Vagina (tissue), 2 donors: ENCODE results near the gene SELPLG. TPM values are rescaled to one million over a fixed set of nuclear protein-coding genes. Genes with fewer than 3 reads are reported as not detected.
A peak's percentile ranks its signal among the peaks of the same experiment; 100 is the strongest.

Experiments used
- DNase-seq, 2 donors: peaks; one replicate each; pipeline ENCODE4 v3.0.0-alpha.2; 2017; ENCODE audit errors: extremely low spot score in 2 of 2
- H3K27ac ChIP-seq: fragments of 200-600 bp; sonication (generic); one replicate; pipeline ENCODE4 v1.5.1; 2019
- H3K27me3 ChIP-seq: fragments of 200-600 bp; sonication (generic); one replicate; pipeline ENCODE4 v1.5.1; 2019
- H3K36me3 ChIP-seq, 2 donors: fragments of 200-600 bp; sonication (generic); one replicate each; pipeline ENCODE4 v1.5.1; 2017 to 2019
- H3K4me1 ChIP-seq: fragments of 200-600 bp; sonication (generic); one replicate; pipeline ENCODE4 v1.5.1; 2019
- H3K4me3 ChIP-seq, 2 donors: fragments of 200-600 bp; sonication (generic); 1 replicate in 1 of 2; 2 replicates in 1 of 2; pipeline ENCODE4 v1.5.1; 2016 to 2019
- H3K9me3 ChIP-seq: fragments of 200-600 bp; sonication (generic); one replicate; pipeline ENCODE4 v1.5.1; 2019
- POLR2A ChIP-seq, 2 donors: fragments of 450-650 bp; IDR thresholded peaks; one replicate each; pipeline ENCODE4 v1.6.1; 2017; ENCODE audit warnings: antibody characterized with exemption in 2 of 2, mild to moderate bottlenecking in 2 of 2, moderate library complexity in 2 of 2
- POLR2AphosphoS5 ChIP-seq, 2 donors: sonication (generic); formaldehyde crosslinking; IDR thresholded peaks; one replicate each; pipeline ENCODE4 v1.9.0; 2017; ENCODE audit warnings: antibody characterized with exemption in 2 of 2, mild to moderate bottlenecking in 2 of 2, low read depth in 1 of 2; ENCODE audit not compliant: insufficient read depth in 1 of 2
- intact Hi-C: fragments of 100-400 bp; cut with DNase I; formaldehyde crosslinking; loops from one replicate; pipeline ENCODE4 v1.15.1; 2023
- total RNA-seq: library from RNA; depleted of rRNA; stranded (reverse); fragments of >200 nt; gene quantifications from one replicate; pipeline ENCODE4 v1.2.3, GENCODE V29; 2016
- TF ChIP-seq, protein P1 (sequence below), 3 experiments: fragments of 450-650 bp in 2 of 3; fragments of 200-600 bp in 1 of 3; sonication (generic) in 1 of 3; IDR thresholded peaks; one replicate each; pipeline ENCODE4 v1.5.1; 2017 to 2019; ENCODE audit warnings: antibody characterized with exemption in 3 of 3, mild to moderate bottlenecking in 2 of 3, moderate library complexity in 2 of 3

SELPLG gene
- total RNA-seq, 1 donor from 2014 or later: 14.2 TPM

DNA sequence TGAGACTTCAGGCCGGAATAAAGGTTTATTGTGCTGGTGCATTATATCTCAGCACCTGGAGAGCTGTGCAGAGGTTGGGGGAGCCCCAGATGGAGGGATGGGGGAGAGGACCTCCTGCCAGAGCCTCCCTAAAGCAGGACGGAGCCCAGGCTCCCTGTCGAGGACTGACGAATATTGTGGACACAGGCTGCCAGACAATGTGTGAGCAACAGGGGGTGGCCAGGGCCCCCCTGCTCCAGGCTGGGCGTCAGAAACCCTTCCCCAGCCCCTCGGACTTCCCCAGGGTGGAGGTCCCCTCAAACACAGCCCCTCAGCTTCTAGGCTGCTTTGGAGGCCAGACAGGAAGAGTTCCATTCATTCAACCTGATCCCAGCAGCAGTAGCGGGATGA, 43.9 kb downstream of the SELPLG start:
- H3K4me1 ChIP-seq: peaks cover 11% of the 10 kb centered on the region
- no peak for DNase-seq
- H3K4me3 ChIP-seq: no peak overlapping the region
- no peaks in the 10 kb centered on the region for H3K36me3 ChIP-seq
- H3K27me3 ChIP-seq: no peaks in the 10 kb centered on the region
- TF ChIP-seq POLR2AphosphoS5 (IDR thresholded peaks at IDR 0.05; ENCODE audit: insufficient read depth in 1 of 2, low read depth in 1 of 2) (no peak), POLR2A (IDR thresholded peaks at IDR 0.05) (no peak)
- TF ChIP-seq, protein P1, sequence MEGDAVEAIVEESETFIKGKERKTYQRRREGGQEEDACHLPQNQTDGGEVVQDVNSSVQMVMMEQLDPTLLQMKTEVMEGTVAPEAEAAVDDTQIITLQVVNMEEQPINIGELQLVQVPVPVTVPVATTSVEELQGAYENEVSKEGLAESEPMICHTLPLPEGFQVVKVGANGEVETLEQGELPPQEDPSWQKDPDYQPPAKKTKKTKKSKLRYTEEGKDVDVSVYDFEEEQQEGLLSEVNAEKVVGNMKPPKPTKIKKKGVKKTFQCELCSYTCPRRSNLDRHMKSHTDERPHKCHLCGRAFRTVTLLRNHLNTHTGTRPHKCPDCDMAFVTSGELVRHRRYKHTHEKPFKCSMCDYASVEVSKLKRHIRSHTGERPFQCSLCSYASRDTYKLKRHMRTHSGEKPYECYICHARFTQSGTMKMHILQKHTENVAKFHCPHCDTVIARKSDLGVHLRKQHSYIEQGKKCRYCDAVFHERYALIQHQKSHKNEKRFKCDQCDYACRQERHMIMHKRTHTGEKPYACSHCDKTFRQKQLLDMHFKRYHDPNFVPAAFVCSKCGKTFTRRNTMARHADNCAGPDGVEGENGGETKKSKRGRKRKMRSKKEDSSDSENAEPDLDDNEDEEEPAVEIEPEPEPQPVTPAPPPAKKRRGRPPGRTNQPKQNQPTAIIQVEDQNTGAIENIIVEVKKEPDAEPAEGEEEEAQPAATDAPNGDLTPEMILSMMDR (IDR thresholded peaks at IDR 0.05): no peak
- H3K9me3 ChIP-seq: no peaks in the 10 kb centered on the region
- H3K27ac ChIP-seq: no peak overlapping the region
- intact Hi-C loops: no loop called here

DNA sequence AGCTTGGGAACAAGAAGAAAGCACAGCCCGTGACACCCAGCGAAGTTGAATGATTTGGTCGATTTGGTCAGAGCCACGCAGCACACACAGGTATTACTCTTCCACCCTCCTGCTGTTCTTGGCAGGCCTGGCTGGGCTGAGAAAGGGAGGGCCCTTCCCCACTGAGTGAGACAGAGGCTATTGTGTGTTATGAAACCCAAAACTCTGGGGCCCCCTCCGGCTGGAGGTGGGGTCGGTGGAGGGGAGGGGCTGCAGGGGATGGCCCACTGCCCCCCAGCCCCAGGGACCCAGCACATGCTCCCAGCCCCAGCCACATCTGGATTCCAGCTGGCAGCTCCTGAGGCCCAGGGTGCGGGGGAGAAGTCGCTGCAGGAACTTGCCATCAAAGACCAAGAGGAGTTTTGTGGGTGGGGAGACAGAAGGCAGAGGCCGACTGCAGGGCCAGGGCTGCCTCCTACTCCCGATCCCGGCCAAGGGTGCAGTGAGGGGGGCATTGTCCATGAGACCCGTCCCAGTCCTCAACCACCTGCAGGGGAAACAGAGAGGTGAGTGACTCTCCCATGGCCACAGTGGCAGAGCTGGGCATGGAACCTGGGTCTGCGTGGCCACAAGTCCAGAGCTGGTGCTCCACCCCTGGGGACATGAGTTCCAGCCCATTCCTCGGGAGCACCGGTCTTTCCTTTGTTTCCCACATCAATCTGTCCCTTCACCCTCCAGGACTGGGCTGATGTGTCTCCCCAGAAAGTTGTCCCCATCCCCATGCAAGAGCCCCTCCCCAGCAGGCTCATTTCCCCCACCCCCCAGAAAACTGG, 44.5 kb downstream of the SELPLG start:
- TF ChIP-seq POLR2AphosphoS5 (IDR thresholded peaks at IDR 0.05; ENCODE audit: insufficient read depth in 1 of 2, low read depth in 1 of 2) (peak in 1 of 2 donors; percentile 51), POLR2A (IDR thresholded peaks at IDR 0.05) (no peak)
- peak overlapping the region; percentile 49 for H3K27ac ChIP-seq

DNA sequence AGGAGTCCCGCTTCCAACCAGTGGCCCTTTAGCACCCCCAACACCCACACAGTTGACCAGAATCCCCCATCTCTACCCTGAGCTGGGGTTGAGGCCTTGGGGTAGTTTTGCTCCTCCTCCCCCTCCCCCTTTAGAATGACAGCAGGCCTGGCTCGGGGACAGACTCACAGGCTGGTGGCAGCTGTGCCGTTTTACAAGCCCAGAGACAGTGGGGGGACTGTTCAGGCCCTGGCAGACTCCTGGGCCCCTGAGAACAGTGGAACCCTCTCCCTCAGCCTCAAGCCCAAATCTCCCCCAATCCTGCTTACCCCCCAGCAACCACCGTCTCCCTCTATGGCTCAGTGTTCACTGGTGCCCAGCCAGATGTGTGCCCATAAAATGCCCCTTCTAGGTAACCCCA, 45.9 kb downstream of the SELPLG start:
- Histone ChIP-seq H3K9me3 (no peaks in the 10 kb centered on the region), H3K27me3 (no peaks in the 10 kb centered on the region), H3K27ac (no peak overlapping the region), H3K4me1 (peaks cover 16% of the 10 kb centered on the region), H3K36me3 (no peaks in the 10 kb centered on the region), H3K4me3 (no peak overlapping the region)
- DNase-seq: no peak
- TF ChIP-seq POLR2AphosphoS5 (IDR thresholded peaks at IDR 0.05; ENCODE audit: insufficient read depth in 1 of 2, low read depth in 1 of 2) (no peak), POLR2A (IDR thresholded peaks at IDR 0.05) (no peak)
- TF ChIP-seq, protein P1 (IDR thresholded peaks at IDR 0.05): no peak
- intact Hi-C loops: no loop called here

More for the DNA sequence above, 44.5 kb downstream of the SELPLG start:
- Histone ChIP-seq H3K4me1 (peaks cover 11% of the 10 kb centered on the region), H3K36me3 (no peaks in the 10 kb centered on the region), H3K9me3 (no peaks in the 10 kb centered on the region), H3K27me3 (no peaks in the 10 kb centered on the region), H3K4me3 (no peak overlapping the region)
- no peak for DNase-seq
- intact Hi-C loops: no loop called here

DNA sequence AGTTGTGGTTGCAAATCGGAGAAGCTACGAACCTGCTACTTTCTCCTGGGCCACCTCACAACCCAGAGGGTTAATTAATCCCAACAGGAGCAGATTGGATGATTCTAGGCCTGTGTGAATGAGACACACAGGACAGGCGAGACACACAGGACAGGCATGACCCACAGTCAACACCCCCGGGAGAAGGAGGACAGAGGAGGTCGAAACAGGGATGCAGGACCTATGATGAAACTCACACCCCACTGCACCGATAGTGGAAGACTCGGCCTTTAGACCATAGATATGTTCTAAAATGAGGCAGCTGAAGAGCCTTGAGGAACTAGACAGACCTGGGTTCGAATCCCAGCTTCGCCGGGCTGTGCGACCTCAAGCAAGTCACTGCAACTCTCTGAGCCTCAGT, 47.4 kb downstream of the SELPLG start:
- Histone ChIP-seq H3K4me1 (peaks cover 22% of the 10 kb centered on the region), H3K9me3 (no peaks in the 10 kb centered on the region), H3K27me3 (no peaks in the 10 kb centered on the region), H3K27ac (no peak overlapping the region), H3K4me3 (no peak overlapping the region), H3K36me3 (no peaks in the 10 kb centered on the region)
- TF ChIP-seq POLR2A (IDR thresholded peaks at IDR 0.05): no peak
- no peak for TF ChIP-seq POLR2AphosphoS5 (IDR thresholded peaks at IDR 0.05; ENCODE audit: insufficient read depth in 1 of 2, low read depth in 1 of 2)
- TF ChIP-seq, protein P1 (IDR thresholded peaks at IDR 0.05): no peak
- intact Hi-C loops: no loop called here
- no peak for DNase-seq

DNA sequence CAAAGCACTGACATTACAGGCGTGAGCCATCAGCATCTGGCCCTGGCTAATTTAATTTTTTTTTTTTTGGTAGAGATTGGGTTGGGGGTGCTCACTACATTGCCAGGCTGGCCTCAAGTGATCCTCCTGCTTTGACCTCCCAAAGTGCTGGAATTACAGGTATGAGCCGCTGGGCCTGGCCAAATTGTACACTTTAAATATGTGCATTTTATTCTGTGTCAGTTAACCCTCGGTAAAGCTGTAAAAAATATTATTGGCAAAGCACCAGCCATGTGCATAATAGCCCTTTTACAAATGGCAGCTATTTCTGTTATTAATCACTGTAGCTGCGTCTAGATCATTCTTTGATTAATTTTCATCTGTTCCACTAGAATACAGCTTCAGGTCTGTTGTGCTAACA, 47.8 kb downstream of the SELPLG start:
- Histone ChIP-seq H3K27me3 (no peaks in the 10 kb centered on the region), H3K36me3 (no peaks in the 10 kb centered on the region), H3K4me1 (peaks cover 22% of the 10 kb centered on the region), H3K9me3 (no peaks in the 10 kb centered on the region), H3K27ac (no peak overlapping the region), H3K4me3 (no peak overlapping the region)
- intact Hi-C loops: no loop called here
- no peak for TF ChIP-seq POLR2A (IDR thresholded peaks at IDR 0.05)
- DNase-seq: no peak

DNA sequence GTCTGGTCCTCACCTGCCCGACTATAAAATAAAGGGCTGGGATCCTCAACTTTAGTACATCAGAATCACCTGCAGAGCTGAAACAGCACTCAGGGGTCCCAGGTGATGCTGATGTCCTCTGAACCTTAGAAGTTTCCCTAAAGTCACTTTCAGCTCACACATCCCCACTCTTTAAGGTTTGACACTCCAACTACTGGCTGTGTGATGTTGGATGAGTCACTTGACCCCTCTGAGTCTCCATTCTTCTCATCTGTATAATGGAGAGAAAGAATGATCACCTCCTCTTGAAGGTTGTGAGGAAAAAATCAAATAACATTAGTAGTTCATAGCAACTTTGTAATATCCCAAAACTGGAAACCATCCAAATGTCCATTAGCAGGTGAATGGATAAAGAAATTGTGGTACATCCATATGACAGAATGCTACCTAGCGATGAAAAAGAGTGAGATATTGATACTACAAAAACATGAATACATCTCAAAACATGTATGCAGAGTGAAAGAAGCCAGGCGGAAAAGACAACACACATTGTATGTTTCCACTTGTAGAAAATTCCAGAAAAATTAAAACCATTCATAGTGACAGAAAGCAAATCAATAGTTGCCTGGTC, 49.1 kb downstream of the SELPLG start:
- no peak overlapping the region for H3K27ac ChIP-seq
- TF ChIP-seq POLR2AphosphoS5 (IDR thresholded peaks at IDR 0.05; ENCODE audit: insufficient read depth in 1 of 2, low read depth in 1 of 2) (no peak), POLR2A (IDR thresholded peaks at IDR 0.05) (no peak)
- TF ChIP-seq, protein P1 (IDR thresholded peaks at IDR 0.05): no peak

More for the DNA sequence above, 49.1 kb downstream of the SELPLG start:
- Histone ChIP-seq H3K4me1 (peaks cover 22% of the 10 kb centered on the region), H3K36me3 (no peaks in the 10 kb centered on the region), H3K27me3 (no peaks in the 10 kb centered on the region), H3K4me3 (no peak overlapping the region), H3K9me3 (no peaks in the 10 kb centered on the region)
- intact Hi-C loops: no loop called here
- DNase-seq: no peak
